Activated CD4-positive, CD25-positive, alpha-beta regulatory T cell treated with anti-CD3 and anti-CD28 coated beads, Interleukin-2, amount 50 U/mL, for 72 hours (primary cell): Measurements from ENCODE around the gene DUSP8.

Source experiments
- DNase-seq: peaks from one replicate; pipeline ENCODE4 v3.0.0; 2021

Gene DUSP8

GRCh38 chr11:1530686-1531448, 41.2 kb downstream of the DUSP8 start:
- no peak for DNase-seq

- DNase-seq: no peak
Observed at GRCh38 chr11:1529774-1530173, 42.3 kb downstream of the DUSP8 start.

- no peak for DNase-seq
Observed at GRCh38 chr11:1529286-1529685, 42.8 kb downstream of the DUSP8 start.

GRCh38 chr11:1528710-1529109, 43.4 kb downstream of the DUSP8 start:
- DNase-seq: no peak

- no peak for DNase-seq
Observed at GRCh38 chr11:1526785-1527184, 45.3 kb downstream of the DUSP8 start.

GRCh38 chr11:1523779-1524178, 48.3 kb downstream of the DUSP8 start:
- DNase-seq: no peak

- DNase-seq: no peak
Observed at GRCh38 chr11:1523077-1523476, 49.0 kb downstream of the DUSP8 start.

GRCh38 chr11:1522081-1522424, 50.0 kb downstream of the DUSP8 start:
- DNase-seq: no peak

- DNase-seq: no peak
Observed at GRCh38 chr11:1521382-1522080, 50.5 kb downstream of the DUSP8 start.

GRCh38 chr11:1520663-1521267, 51.3 kb downstream of the DUSP8 start:
- no peak for DNase-seq

GRCh38 chr11:1520209-1520662, 51.8 kb downstream of the DUSP8 start:
- DNase-seq: no peak

GRCh38 chr11:1519028-1520010, 52.8 kb downstream of the DUSP8 start:
- no peak for DNase-seq

GRCh38 chr11:1518301-1518700, 53.8 kb downstream of the DUSP8 start:
- no peak for DNase-seq

GRCh38 chr11:1517117-1518005, 54.7 kb downstream of the DUSP8 start:
- no peak for DNase-seq

GRCh38 chr11:1516273-1517067, 55.6 kb downstream of the DUSP8 start:
- DNase-seq: no peak

- peak; percentile 83 for DNase-seq
Observed at GRCh38 chr11:1515082-1516060, 56.7 kb downstream of the DUSP8 start.

- DNase-seq: no peak
Observed at GRCh38 chr11:1514336-1515061, 57.6 kb downstream of the DUSP8 start.

GRCh38 chr11:1513326-1514296, 58.5 kb downstream of the DUSP8 start:
- DNase-seq: no peak
